Measurements from ENCODE around the gene TLX3. TPM values are rescaled to one million over a fixed set of nuclear protein-coding genes. Genes with fewer than 3 reads are reported as not detected.
A peak's percentile ranks its signal among the peaks of the same experiment; 100 is the strongest.

The TLX3 gene
- total RNA-seq, 1 donor from 2014 or later = 0.58 TPM

DNA sequence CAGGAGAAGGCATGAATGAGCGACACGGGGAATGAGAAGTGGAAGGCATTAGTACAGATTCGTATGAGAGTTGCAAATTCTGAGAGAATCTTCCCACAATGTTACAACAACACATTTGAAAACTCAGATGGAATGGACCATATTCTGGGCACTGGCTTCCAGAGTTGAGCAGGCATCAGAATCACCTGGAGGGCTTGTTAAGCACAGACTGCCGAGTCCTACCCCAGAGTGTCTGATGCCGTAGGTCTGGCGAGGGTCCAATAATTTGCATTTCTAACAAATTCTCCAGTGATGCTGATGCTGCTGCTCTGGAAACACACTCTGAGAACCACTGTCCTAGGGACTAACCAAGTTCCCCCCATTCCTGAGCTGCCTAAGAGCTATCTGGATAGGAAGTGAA lies 2.9 kb upstream of the TLX3 start:
- Histone ChIP-seq H3K27me3 (ENCODE audit: control insufficient read depth, insufficient read depth, low read length) (peaks cover 71% of the 10 kb centered on the region), H3K36me3 (ENCODE audit: control insufficient read depth, insufficient read depth, low read length) (no peaks in the 10 kb centered on the region), H3K4me3 (ENCODE audit: low read depth, low read length) (no peak overlapping the region)
- DNase-seq (ENCODE audit: low read depth) = no peak
- TF ChIP-seq, protein P1, sequence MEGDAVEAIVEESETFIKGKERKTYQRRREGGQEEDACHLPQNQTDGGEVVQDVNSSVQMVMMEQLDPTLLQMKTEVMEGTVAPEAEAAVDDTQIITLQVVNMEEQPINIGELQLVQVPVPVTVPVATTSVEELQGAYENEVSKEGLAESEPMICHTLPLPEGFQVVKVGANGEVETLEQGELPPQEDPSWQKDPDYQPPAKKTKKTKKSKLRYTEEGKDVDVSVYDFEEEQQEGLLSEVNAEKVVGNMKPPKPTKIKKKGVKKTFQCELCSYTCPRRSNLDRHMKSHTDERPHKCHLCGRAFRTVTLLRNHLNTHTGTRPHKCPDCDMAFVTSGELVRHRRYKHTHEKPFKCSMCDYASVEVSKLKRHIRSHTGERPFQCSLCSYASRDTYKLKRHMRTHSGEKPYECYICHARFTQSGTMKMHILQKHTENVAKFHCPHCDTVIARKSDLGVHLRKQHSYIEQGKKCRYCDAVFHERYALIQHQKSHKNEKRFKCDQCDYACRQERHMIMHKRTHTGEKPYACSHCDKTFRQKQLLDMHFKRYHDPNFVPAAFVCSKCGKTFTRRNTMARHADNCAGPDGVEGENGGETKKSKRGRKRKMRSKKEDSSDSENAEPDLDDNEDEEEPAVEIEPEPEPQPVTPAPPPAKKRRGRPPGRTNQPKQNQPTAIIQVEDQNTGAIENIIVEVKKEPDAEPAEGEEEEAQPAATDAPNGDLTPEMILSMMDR (IDR thresholded peaks at IDR 0.05; ENCODE audit: insufficient read depth, low read length, poor library complexity, severe bottlenecking) = no peak

DNA sequence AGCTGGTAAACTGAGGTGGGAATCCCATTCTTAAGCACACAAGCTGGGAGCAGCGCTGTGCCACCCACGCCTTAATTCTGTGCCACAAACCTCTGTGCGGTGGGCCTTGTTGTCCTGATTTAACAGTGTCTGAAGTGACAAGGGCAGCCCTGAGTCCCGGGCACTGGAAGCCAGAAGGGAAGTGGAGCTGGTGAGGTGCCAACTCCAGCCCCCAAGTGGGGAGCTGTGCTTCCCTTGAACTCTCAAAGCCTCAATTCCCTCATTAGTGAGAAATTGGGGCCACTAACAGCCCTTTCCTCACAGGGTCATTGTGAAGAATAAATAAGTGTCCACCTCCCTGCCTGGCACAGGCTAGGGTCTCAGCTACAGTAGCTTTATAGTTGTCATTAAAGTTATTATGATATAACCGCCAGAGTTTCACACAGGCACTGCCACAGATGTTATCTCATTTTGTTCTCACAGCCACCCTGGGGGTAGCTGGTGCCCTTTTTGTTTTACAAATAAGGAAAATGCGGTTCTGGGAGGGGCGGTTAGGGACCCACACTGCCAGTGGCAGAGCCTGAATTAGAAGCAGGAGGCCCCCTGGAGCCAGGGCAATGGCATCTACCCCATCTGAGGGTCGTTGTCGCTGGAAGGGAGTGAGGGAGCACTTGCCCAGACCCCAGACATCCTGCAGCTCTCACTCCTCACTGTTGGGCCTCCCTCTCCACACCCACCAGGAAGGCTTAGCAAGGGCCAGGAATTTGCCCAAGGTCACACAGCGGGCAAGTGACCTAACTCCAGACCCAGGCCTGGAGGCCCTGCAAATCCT lies 2.1 kb upstream of the TLX3 start:
- no peak for DNase-seq (ENCODE audit: low read depth)
- TF ChIP-seq, protein P1 (IDR thresholded peaks at IDR 0.05; ENCODE audit: insufficient read depth, low read length, poor library complexity, severe bottlenecking) = no peak
- Histone ChIP-seq H3K4me3 (ENCODE audit: low read depth, low read length) (no peak overlapping the region), H3K27me3 (ENCODE audit: control insufficient read depth, insufficient read depth, low read length) (peaks cover 80% of the 10 kb centered on the region), H3K36me3 (ENCODE audit: control insufficient read depth, insufficient read depth, low read length) (no peaks in the 10 kb centered on the region)

- H3K36me3 ChIP-seq (ENCODE audit: control insufficient read depth, insufficient read depth, low read length) = no peaks in the 10 kb centered on the region
- no peak for DNase-seq (ENCODE audit: low read depth)
- TF ChIP-seq, protein P1 (IDR thresholded peaks at IDR 0.05; ENCODE audit: insufficient read depth, low read length, poor library complexity, severe bottlenecking) = no peak
- H3K4me3 ChIP-seq (ENCODE audit: low read depth, low read length) = no peak overlapping the region
- peaks cover 89% of the 10 kb centered on the region for H3K27me3 ChIP-seq (ENCODE audit: control insufficient read depth, insufficient read depth, low read length)
Measured at GRCh38 chr5:171307789-171308452, 1.1 kb upstream of the TLX3 start.

GRCh38 chr5:171309276-171310211 lies 496 bp downstream of the TLX3 start:
- TF ChIP-seq, protein P1 (IDR thresholded peaks at IDR 0.05; ENCODE audit: insufficient read depth, low read length, poor library complexity, severe bottlenecking) = no peak
- peaks cover 98% of the 10 kb centered on the region for H3K27me3 ChIP-seq (ENCODE audit: control insufficient read depth, insufficient read depth, low read length)
- H3K36me3 ChIP-seq (ENCODE audit: control insufficient read depth, insufficient read depth, low read length) = no peaks in the 10 kb centered on the region
- no peak overlapping the region for H3K4me3 ChIP-seq (ENCODE audit: low read depth, low read length)
- DNase-seq (ENCODE audit: low read depth) = no peak

GRCh38 chr5:171310212-171310818 lies 1.3 kb downstream of the TLX3 start:
- H3K27me3 ChIP-seq (ENCODE audit: control insufficient read depth, insufficient read depth, low read length) = peaks cover 98% of the 10 kb centered on the region
- DNase-seq (ENCODE audit: low read depth) = no peak
- H3K4me3 ChIP-seq (ENCODE audit: low read depth, low read length) = no peak overlapping the region
- H3K36me3 ChIP-seq (ENCODE audit: control insufficient read depth, insufficient read depth, low read length) = no peaks in the 10 kb centered on the region
- TF ChIP-seq, protein P1 (IDR thresholded peaks at IDR 0.05; ENCODE audit: insufficient read depth, low read length, poor library complexity, severe bottlenecking) = peak; percentile 48

All from kidney epithelial cell (primary cell).